Upper lobe of right lung (tissue), 1 donor: ENCODE measurements around the gene RAB8B. TPM values are rescaled to one million over a fixed set of nuclear protein-coding genes. Genes with fewer than 3 reads are reported as not detected.

Source experiments
- ATAC-seq: fragments of 200-7000 bp; cut with Tn5 transposase; one replicate; pipeline ENCODE4 v1.9.1; 2020; ENCODE audit warnings: mild to moderate bottlenecking, moderate library complexity
- DNase-seq: peaks from one replicate; pipeline ENCODE4 v3.0.0-alpha.2; 2020
- H3K27ac ChIP-seq: fragments of 200-600 bp; one replicate; pipeline ENCODE4 v1.8.0; 2022
- H3K27me3 ChIP-seq: fragments of 200-600 bp; one replicate; pipeline ENCODE4 v1.8.0; 2022; ENCODE audit warnings: mild to moderate bottlenecking
- H3K36me3 ChIP-seq: fragments of 200-600 bp; one replicate; pipeline ENCODE4 v1.8.0; 2022
- H3K4me1 ChIP-seq: fragments of 200-600 bp; one replicate; pipeline ENCODE4 v1.8.0; 2022
- H3K4me3 ChIP-seq: fragments of 200-600 bp; one replicate; pipeline ENCODE4 v1.8.0; 2022; ENCODE audit warnings: mild to moderate bottlenecking
- H3K9me3 ChIP-seq: fragments of 200-600 bp; one replicate; pipeline ENCODE4 v1.8.0; 2022
- intact Hi-C: fragments of 100-400 bp; cut with DNase I; formaldehyde crosslinking; loops from one replicate; pipeline ENCODE4 v1.11.0; 2022
- total RNA-seq: library from RNA; stranded (reverse); fragmentation: NEBNext Ultra II Directional; extraction: Animal tissue kit (Norgen Biotek cat#: 25700); gene quantifications from one replicate; pipeline ENCODE4 v1.2.1, GENCODE V29; 2021
- TF ChIP-seq, protein P1 (sequence below): fragments of 200-600 bp; IDR thresholded peaks from one replicate; pipeline ENCODE4 v1.8.0; 2022; ENCODE audit warnings: antibody characterized with exemption
- donor health status: DM: no; HTN: yes; CAD: no; lungs with severe emphysema.

RAB8B gene
- total RNA-seq, 1 donor from 2014 or later = 54.5 TPM

DNA sequence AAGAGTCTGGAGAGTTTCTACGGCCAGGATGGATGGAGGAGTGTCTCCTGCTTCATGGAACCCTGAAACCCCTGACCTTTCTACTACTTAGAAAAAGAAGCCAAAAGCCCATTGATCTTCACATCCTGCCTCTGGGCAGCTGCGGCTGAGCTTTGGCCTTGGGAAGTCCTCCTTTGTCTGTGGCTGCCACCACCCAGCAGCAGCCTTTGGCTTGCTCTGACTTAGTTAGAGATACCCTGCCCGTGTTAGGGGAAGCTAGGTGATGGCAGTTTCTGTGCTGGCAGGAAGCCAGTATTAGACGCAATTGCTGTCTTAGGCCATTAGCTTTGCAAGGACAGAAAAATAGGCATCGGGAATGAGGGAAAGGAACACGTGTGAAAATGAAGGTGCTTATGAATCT, 106.8 kb downstream of the RAB8B start:
- TF ChIP-seq, protein P1, sequence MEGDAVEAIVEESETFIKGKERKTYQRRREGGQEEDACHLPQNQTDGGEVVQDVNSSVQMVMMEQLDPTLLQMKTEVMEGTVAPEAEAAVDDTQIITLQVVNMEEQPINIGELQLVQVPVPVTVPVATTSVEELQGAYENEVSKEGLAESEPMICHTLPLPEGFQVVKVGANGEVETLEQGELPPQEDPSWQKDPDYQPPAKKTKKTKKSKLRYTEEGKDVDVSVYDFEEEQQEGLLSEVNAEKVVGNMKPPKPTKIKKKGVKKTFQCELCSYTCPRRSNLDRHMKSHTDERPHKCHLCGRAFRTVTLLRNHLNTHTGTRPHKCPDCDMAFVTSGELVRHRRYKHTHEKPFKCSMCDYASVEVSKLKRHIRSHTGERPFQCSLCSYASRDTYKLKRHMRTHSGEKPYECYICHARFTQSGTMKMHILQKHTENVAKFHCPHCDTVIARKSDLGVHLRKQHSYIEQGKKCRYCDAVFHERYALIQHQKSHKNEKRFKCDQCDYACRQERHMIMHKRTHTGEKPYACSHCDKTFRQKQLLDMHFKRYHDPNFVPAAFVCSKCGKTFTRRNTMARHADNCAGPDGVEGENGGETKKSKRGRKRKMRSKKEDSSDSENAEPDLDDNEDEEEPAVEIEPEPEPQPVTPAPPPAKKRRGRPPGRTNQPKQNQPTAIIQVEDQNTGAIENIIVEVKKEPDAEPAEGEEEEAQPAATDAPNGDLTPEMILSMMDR = no peak
- Histone ChIP-seq H3K4me3 (no peak overlapping the region), H3K36me3 (peaks cover 12% of the 10 kb centered on the region), H3K9me3 (no peaks in the 10 kb centered on the region), H3K4me1 (peaks cover 9% of the 10 kb centered on the region), H3K27me3 (no peaks in the 10 kb centered on the region), H3K27ac (no peak overlapping the region)
- no peak for DNase-seq
- ATAC-seq = no peak
- intact Hi-C loops = no loop called here

DNA sequence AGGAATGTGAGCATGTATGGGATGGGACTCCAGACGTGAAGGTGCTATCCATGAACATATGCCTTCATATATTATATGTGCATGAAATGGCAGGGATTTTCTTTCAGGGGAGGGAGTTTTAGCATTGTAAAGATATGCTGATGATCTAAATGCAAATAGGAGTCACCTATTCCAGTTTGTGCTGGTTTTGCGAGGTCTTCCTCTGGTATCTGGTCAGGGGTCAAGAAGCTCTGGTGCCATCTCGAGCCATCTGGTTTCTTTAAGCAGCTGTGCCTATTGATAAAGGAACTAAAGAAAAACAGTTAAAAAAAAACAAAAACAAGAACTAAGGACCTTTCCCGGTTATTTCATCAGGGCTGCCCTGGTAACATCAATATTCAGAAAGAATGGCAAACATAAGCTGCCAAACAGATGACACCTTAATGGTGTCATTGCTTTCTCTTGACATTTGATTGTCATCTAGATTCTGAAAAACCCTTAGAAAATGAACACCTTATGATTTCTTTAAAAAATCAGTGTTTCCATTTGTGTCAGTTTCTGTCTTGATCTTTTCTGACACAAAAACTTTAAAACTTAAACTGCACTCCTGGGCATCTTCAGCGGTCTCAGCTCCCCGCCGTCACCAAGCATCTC, 110.7 kb downstream of the RAB8B start:
- no peak for ATAC-seq
- TF ChIP-seq, protein P1 = no peak

DNA sequence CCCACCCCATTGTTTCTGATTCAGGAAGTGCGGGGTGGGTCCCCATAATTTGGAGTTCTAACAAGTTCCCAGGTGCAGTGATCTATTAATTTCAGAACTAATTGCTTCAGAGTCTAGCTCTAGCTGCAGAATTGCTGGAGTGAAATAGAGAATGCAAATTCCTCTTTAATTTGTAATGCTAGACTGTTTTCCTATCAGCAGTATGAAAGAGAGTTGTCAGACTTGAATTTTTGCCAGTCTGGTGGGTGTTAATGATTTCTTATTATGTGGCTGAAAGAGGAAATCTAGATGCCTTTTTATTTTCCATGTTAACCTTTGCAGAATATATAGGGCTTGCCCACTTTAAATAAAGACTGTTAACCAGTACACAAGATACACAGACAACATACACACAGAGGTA, 111.7 kb downstream of the RAB8B start:
- TF ChIP-seq, protein P1 = no peak
- Histone ChIP-seq H3K9me3 (no peaks in the 10 kb centered on the region), H3K4me1 (no peaks in the 10 kb centered on the region), H3K4me3 (no peak overlapping the region), H3K27ac (no peak overlapping the region), H3K27me3 (no peaks in the 10 kb centered on the region), H3K36me3 (peaks cover 43% of the 10 kb centered on the region)
- no peak for ATAC-seq
- DNase-seq = no peak
- intact Hi-C loops = no loop called here

More for the DNA sequence above, 110.7 kb downstream of the RAB8B start:
- Histone ChIP-seq H3K9me3 (no peaks in the 10 kb centered on the region), H3K4me1 (no peaks in the 10 kb centered on the region), H3K36me3 (peaks cover 33% of the 10 kb centered on the region), H3K27me3 (no peaks in the 10 kb centered on the region), H3K27ac (no peak overlapping the region), H3K4me3 (no peak overlapping the region)
- DNase-seq = no peak
- intact Hi-C loops = no loop called here

DNA sequence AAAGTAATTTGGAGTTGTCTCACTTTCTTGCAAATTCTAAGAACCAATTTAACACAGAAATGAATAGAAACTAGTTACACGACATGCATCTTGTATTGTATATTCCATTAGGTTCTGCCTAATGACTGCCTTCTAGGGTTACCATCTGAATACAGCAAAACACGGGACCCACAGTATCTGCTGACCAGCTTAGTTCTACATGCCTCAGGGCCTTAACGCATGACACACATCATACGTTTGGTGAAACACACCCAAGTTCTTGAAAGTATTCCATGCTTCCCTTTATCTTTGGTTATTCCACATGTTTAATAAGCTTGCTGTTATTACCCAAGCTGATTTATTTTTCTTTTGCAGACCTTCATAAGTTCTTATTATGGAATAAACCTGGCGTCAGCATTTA, 115.9 kb downstream of the RAB8B start:
- ATAC-seq = no peak
- intact Hi-C loops = no loop called here
- H3K9me3 ChIP-seq = no peaks in the 10 kb centered on the region
- no peaks in the 10 kb centered on the region for H3K27me3 ChIP-seq
- H3K4me3 ChIP-seq = no peak overlapping the region
- no peaks in the 10 kb centered on the region for H3K4me1 ChIP-seq
- no peak for DNase-seq
- TF ChIP-seq, protein P1 = no peak
- H3K36me3 ChIP-seq = peaks cover 40% of the 10 kb centered on the region
- no peak overlapping the region for H3K27ac ChIP-seq

DNA sequence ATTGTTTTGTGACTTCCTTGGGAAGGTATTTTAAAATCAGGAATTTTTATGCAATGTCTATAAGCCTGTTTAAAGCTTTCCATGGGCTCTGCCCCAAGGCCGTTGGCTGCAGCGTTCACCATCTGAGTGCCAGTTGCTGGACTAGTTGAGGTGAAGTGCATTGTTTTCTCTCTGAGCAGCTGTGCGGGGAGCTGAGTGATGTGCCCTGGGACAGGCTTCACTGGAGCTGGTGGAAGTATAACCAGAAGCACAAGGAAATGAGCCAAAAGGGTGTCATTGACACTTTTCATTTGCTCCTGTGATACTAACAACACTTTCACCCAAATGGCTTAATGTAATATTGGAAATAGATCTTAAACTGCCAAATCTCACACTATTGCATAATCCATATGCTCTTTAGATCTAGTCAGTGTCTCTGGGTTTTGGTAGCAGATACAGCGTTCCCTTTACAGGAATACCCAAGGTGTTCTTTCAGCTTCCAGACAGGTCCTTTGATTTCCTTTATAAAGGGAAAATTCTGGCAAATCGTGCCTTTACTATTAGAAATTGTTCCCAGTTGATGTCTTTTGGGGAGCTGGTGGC, 117.2 kb downstream of the RAB8B start:
- Histone ChIP-seq H3K27ac (no peak overlapping the region), H3K27me3 (no peaks in the 10 kb centered on the region), H3K36me3 (peaks cover 33% of the 10 kb centered on the region), H3K4me3 (no peak overlapping the region), H3K4me1 (no peaks in the 10 kb centered on the region), H3K9me3 (no peaks in the 10 kb centered on the region)
- TF ChIP-seq, protein P1 = no peak
- DNase-seq = no peak
- intact Hi-C loops = no loop called here
- ATAC-seq = no peak
